Activated T-helper 1 cell treated with anti-CD3 and anti-CD28 coated beads, Interleukin-12 subunit alpha, Interleukin-12 subunit beta, Interleukin-2, Interleukin-4 antibody, amounts not matched to agents 30 ng/mL and 10 ng/mL and 1 ng/mL, durations not matched to agents 14 hours and 24 hours and 36 hours (primary cell): ENCODE measurements around the gene ANKS1B. TPM values are rescaled to one million over a fixed set of nuclear protein-coding genes. Genes with fewer than 3 reads are reported as not detected.
"Not testable (repeated sequence)": the region's sequence is repeated elsewhere in the genome, so short reads cannot be mapped to it uniquely, and the experiment has no call there.

Experiments
- DNase-seq: peaks from one replicate; pipeline ENCODE4 v3.0.0; 2021; ENCODE audit warnings: low spot score
- H3K27ac Mint-ChIP-seq: one replicate; pipeline ENCODE4 v1.8.0; 2021; ENCODE audit warnings: mild to moderate bottlenecking, mixed read lengths
- H3K27me3 Mint-ChIP-seq: one replicate; pipeline ENCODE4 v1.8.0; 2022; ENCODE audit warnings: mild to moderate bottlenecking, moderate library complexity, mixed read lengths; ENCODE audit not compliant: insufficient read depth
- H3K36me3 Mint-ChIP-seq: one replicate; pipeline ENCODE4 v1.8.0; 2021; ENCODE audit warnings: low read depth, mixed read lengths
- H3K4me1 Mint-ChIP-seq: one replicate; pipeline ENCODE4 v1.8.0; 2021; ENCODE audit warnings: low read depth, mixed read lengths
- H3K4me3 Mint-ChIP-seq: one replicate; pipeline ENCODE4 v1.8.0; 2021; ENCODE audit warnings: mild to moderate bottlenecking, moderate library complexity, mixed read lengths
- H3K9me3 Mint-ChIP-seq: one replicate; pipeline ENCODE4 v1.8.0; 2021; ENCODE audit warnings: mixed read lengths
- intact Hi-C: fragments of 100-400 bp; cut with micrococcal nuclease; formaldehyde crosslinking; loops from one replicate; pipeline ENCODE4 v1.15.1; 2024
- total RNA-seq: library from RNA; stranded (reverse); gene quantifications from 2 replicates; pipeline ENCODE4 v1.2.3, GENCODE V29; 2022

The ANKS1B gene
- total RNA-seq, 1 donor from 2014 or later, result 2.8 TPM

GRCh38 chr12:98868538-98868937, 1116.2 kb downstream of the ANKS1B start:
- peaks cover 4% of the 10 kb centered on the region for H3K27me3 Mint-ChIP-seq
- H3K27ac Mint-ChIP-seq, result no peak overlapping the region
- H3K4me3 Mint-ChIP-seq, result no peak overlapping the region
- H3K4me1 Mint-ChIP-seq, result peaks cover 9% of the 10 kb centered on the region
- intact Hi-C loops, result no loop called here
- H3K36me3 Mint-ChIP-seq, result no peaks in the 10 kb centered on the region
- no peak for DNase-seq
- no peaks in the 10 kb centered on the region for H3K9me3 Mint-ChIP-seq

DNA sequence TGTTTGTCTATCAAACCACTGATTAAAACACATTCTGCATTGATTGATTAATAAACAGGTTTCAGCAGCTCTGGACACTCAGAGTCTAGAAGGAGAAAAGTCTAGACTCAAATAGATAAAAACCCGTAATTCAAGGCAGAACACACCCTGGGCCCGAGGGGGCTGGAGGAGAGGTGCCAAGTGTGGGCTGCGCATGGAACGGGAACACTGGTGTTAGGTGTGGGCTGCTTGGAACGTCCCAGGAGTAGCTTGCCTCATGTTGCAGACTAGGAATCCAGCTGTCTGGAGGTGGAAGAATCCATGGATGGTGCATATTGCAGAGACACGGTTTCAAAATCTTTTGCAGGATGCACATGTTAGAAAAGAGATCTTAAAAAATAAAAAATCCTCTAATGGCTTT, 1116.7 kb downstream of the ANKS1B start:
- Mint-ChIP-seq H3K27me3 (peaks cover 4% of the 10 kb centered on the region), H3K4me3 (no peak overlapping the region), H3K27ac (no peak overlapping the region), H3K4me1 (peaks cover 9% of the 10 kb centered on the region), H3K36me3 (no peaks in the 10 kb centered on the region), H3K9me3 (no peaks in the 10 kb centered on the region)
- intact Hi-C loops, result no loop called here
- DNase-seq, result no peak

GRCh38 chr12:98864363-98864762, 1120.4 kb downstream of the ANKS1B start:
- no peaks in the 10 kb centered on the region for H3K27me3 Mint-ChIP-seq
- no peak overlapping the region for H3K27ac Mint-ChIP-seq
- intact Hi-C loops, result no loop called here
- no peak for DNase-seq
- no peak overlapping the region for H3K4me3 Mint-ChIP-seq
- no peaks in the 10 kb centered on the region for H3K36me3 Mint-ChIP-seq
- no peaks in the 10 kb centered on the region for H3K9me3 Mint-ChIP-seq
- no peaks in the 10 kb centered on the region for H3K4me1 Mint-ChIP-seq

GRCh38 chr12:98863167-98863566, 1121.6 kb downstream of the ANKS1B start:
- intact Hi-C loops, result no loop called here
- Mint-ChIP-seq H3K36me3 (no peaks in the 10 kb centered on the region), H3K4me3 (no peak overlapping the region), H3K27ac (no peak overlapping the region), H3K4me1 (no peaks in the 10 kb centered on the region), H3K9me3 (no peaks in the 10 kb centered on the region), H3K27me3 (peaks cover 7% of the 10 kb centered on the region)
- no peak for DNase-seq

DNA sequence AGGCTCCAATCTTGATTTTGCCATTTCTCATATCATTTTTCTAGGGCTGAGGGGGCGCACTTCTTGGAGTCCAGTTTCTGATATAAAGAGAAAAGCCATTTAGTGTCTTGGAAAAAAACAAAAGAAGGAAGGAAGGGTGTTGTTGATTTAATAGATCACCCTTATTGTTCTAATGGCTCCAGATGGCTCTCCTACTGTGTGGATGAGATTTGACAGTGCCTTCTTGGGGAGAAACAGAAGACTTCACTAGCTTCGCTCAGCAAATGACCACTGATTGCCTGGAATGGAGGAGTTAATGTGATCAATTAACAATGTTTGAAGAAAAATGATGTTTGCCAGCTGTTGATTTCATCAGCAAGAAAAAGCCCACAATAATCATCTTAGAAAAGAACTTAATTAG, 1123.5 kb downstream of the ANKS1B start:
- no peak overlapping the region for H3K27ac Mint-ChIP-seq
- H3K4me1 Mint-ChIP-seq, result no peaks in the 10 kb centered on the region
- no peak overlapping the region for H3K4me3 Mint-ChIP-seq
- no peaks in the 10 kb centered on the region for H3K36me3 Mint-ChIP-seq
- intact Hi-C loops, result no loop called here
- H3K9me3 Mint-ChIP-seq, result no peaks in the 10 kb centered on the region
- no peak for DNase-seq
- H3K27me3 Mint-ChIP-seq, result peaks cover 12% of the 10 kb centered on the region

DNA sequence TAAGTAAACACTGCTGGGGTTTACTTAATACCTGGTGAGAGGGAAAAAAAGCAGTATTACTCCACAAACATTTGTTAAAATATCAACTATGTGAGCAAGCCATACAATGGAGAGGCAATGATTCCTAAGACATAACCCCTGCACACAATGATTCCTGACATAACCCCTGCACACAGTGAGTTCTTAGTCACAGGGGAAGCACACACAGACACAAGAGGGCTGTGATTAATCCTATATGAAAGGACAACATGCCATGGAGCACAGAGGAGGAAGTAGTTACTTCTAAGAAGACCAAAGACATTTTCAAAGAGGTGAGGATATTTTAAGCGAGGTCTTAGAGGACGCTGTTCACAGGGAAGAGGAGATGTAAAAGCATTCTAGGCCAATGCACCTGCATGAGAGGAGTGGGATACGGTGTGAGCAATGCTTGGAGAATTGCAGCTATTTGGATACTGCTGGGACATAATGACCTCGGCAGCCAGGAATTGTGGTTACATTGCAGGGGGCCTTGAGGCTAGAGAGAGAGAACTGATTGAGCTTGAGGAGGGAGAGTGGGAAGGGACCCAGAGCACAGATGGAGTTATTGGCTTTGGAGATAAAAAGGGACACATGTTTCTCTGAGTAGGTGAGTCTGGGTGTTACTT, 1127.7 kb downstream of the ANKS1B start:
- H3K9me3 Mint-ChIP-seq, result no peaks in the 10 kb centered on the region
- H3K27ac Mint-ChIP-seq, result no peak overlapping the region
- H3K4me1 Mint-ChIP-seq, result no peaks in the 10 kb centered on the region
- intact Hi-C loops, result no loop called here
- DNase-seq, result no peak
- H3K36me3 Mint-ChIP-seq, result no peaks in the 10 kb centered on the region
- no peak overlapping the region for H3K4me3 Mint-ChIP-seq
- H3K27me3 Mint-ChIP-seq, result peaks cover 14% of the 10 kb centered on the region

DNA sequence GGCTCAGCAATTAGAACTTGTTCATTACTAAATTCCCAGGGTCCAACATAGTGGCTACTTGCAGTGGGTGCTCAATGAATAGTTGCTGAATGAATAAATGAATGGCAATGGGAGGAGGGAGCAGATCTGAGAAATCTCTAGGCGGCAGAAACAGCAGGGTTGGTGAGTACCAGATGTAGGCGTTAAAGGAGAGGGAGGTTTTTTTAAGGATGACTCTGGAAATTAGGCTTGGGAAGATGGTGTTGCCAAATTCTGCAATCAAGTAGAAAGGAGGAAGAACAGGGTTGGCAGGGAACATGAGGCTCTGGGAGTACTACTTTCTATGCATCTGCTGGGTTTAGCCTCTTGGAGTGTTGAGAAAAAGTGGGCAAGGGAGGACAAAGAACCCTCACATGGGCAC, 1132.6 kb downstream of the ANKS1B start:
- Mint-ChIP-seq H3K36me3 (no peaks in the 10 kb centered on the region), H3K27me3 (peaks cover 8% of the 10 kb centered on the region), H3K4me1 (no peaks in the 10 kb centered on the region), H3K4me3 (no peak overlapping the region), H3K9me3 (no peaks in the 10 kb centered on the region), H3K27ac (no peak overlapping the region)
- intact Hi-C loops, result no loop called here
- DNase-seq, result no peak

DNA sequence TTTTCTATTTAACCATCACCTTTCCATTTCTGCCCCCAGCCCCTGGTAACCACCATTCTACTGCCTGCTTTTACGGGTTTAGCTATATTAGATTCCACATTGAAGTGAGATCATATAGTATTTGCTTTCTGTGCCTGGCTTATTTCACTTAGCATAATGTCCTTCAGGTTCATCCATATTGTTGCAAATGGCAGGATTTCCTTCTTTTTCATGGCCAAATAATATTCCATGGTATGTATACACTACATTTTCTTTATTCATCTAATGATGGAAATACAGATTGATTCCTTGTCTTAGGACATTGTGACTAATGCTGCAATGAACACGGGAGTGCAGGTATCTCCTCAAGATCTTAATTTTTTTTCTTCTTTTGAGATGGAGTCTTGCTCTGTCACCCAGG, 1137.5 kb downstream of the ANKS1B start:
- Mint-ChIP-seq H3K4me3 (no peak overlapping the region), H3K4me1 (peaks cover 5% of the 10 kb centered on the region), H3K27me3 (peaks cover 3% of the 10 kb centered on the region), H3K27ac (no peak overlapping the region), H3K36me3 (no peaks in the 10 kb centered on the region), H3K9me3 (no peaks in the 10 kb centered on the region)
- DNase-seq, result no peak
- intact Hi-C loops, result no loop called here

DNA sequence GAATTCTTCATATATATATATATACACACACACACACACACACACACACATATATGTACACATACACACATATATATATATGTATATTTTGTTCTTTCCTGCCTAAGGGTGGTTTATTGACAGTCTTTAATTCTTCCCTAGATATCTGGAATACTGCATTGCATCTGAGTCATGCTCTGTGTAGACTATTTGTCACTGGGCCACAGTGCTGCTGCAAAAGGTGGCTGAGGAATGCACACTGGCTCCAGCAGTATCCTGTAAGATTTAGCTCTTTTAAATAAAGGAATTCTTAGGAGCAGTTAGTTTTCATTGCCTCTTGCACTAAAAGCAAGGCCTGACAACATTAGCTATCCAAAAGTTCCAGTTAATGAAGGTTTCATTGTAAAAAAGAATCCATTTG, 1138.8 kb downstream of the ANKS1B start:
- DNase-seq, result no peak
- no peaks in the 10 kb centered on the region for H3K9me3 Mint-ChIP-seq
- H3K36me3 Mint-ChIP-seq, result no peaks in the 10 kb centered on the region
- peaks cover 5% of the 10 kb centered on the region for H3K4me1 Mint-ChIP-seq
- intact Hi-C loops, result no loop called here
- no peak overlapping the region for H3K27ac Mint-ChIP-seq
- H3K4me3 Mint-ChIP-seq, result no peak overlapping the region
- H3K27me3 Mint-ChIP-seq, result peaks cover 3% of the 10 kb centered on the region

GRCh38 chr12:98840325-98840724, 1144.4 kb downstream of the ANKS1B start:
- Mint-ChIP-seq H3K36me3 (no peaks in the 10 kb centered on the region), H3K9me3 (no peaks in the 10 kb centered on the region), H3K27ac (no peak overlapping the region), H3K27me3 (peaks cover 9% of the 10 kb centered on the region), H3K4me3 (no peak overlapping the region), H3K4me1 (peaks cover 5% of the 10 kb centered on the region)
- intact Hi-C loops, result no loop called here
- DNase-seq, result no peak

GRCh38 chr12:98838231-98838647, 1146.5 kb downstream of the ANKS1B start:
- Mint-ChIP-seq H3K4me1 (peaks cover 4% of the 10 kb centered on the region), H3K9me3 (no peaks in the 10 kb centered on the region), H3K27me3 (peaks cover 10% of the 10 kb centered on the region), H3K27ac (no peak overlapping the region), H3K36me3 (no peaks in the 10 kb centered on the region), H3K4me3 (no peak overlapping the region)
- no peak for DNase-seq
- intact Hi-C loops, result no loop called here

GRCh38 chr12:98837134-98837752, 1147.5 kb downstream of the ANKS1B start:
- H3K9me3 Mint-ChIP-seq, intact Hi-C loops, H3K27ac Mint-ChIP-seq: not testable (repeated sequence)

GRCh38 chr12:98830657-98831056, 1154.1 kb downstream of the ANKS1B start:
- Mint-ChIP-seq H3K27ac (no peak overlapping the region), H3K4me1 (peaks cover 7% of the 10 kb centered on the region), H3K4me3 (no peak overlapping the region), H3K9me3 (no peaks in the 10 kb centered on the region), H3K27me3 (peaks cover 16% of the 10 kb centered on the region), H3K36me3 (no peaks in the 10 kb centered on the region)
- DNase-seq, result no peak
- intact Hi-C loops, result no loop called here

More at GRCh38 chr12:98837134-98837752, 1147.5 kb downstream of the ANKS1B start:
- not testable (repeated sequence) for DNase-seq, H3K4me3 Mint-ChIP-seq, H3K36me3 Mint-ChIP-seq, H3K4me1 Mint-ChIP-seq
- H3K27me3 Mint-ChIP-seq, result peaks cover 13% of the 10 kb centered on the region
